Nephron progenitor cell (in vitro differentiated cells): ENCODE measurements around the gene DHRS1.

Experiments used
- DNase-seq: peaks from one replicate; pipeline ENCODE4 v3.0.0; 2021
- H3K27ac Mint-ChIP-seq: 2 replicates; pipeline ENCODE4 v1.8.0; 2021; ENCODE audit warnings: mild to moderate bottlenecking, moderate library complexity, mixed read lengths
- H3K27me3 Mint-ChIP-seq: 2 replicates; pipeline ENCODE4 v1.8.0; 2021; ENCODE audit warnings: mild to moderate bottlenecking, low read depth, mixed read lengths; ENCODE audit not compliant: poor library complexity
- H3K36me3 Mint-ChIP-seq: 2 replicates; pipeline ENCODE4 v1.8.0; 2021; ENCODE audit warnings: low read depth, mixed read lengths
- H3K4me1 Mint-ChIP-seq: 2 replicates; pipeline ENCODE4 v1.8.0; 2021; ENCODE audit warnings: mixed read lengths
- H3K4me3 Mint-ChIP-seq: 2 replicates; pipeline ENCODE4 v1.8.0; 2021; ENCODE audit warnings: mild to moderate bottlenecking, moderate library complexity, mixed read lengths
- H3K9me3 Mint-ChIP-seq: 2 replicates; pipeline ENCODE4 v1.8.0; 2021; ENCODE audit warnings: mild to moderate bottlenecking, moderate library complexity, mixed read lengths
- CTCF ChIP-seq: fragments of 200-600 bp; sonication (generic); IDR thresholded peaks from 2 replicates; pipeline ENCODE4 v1.5.0; 2021; ENCODE audit warnings: antibody characterized with exemption

The DHRS1 gene

GRCh38 chr14:24271834-24272263 is 27.7 kb downstream of the DHRS1 start:
- H3K4me1 Mint-ChIP-seq = peaks cover 22% of the 10 kb centered on the region
- TF ChIP-seq CTCF = no peak
- H3K4me3 Mint-ChIP-seq = peak overlapping the region; percentile 87
- no peak overlapping the region for H3K27ac Mint-ChIP-seq
- no peak for DNase-seq
- peaks cover 9% of the 10 kb centered on the region for H3K27me3 Mint-ChIP-seq
- H3K36me3 Mint-ChIP-seq = peaks cover 5% of the 10 kb centered on the region
- no peaks in the 10 kb centered on the region for H3K9me3 Mint-ChIP-seq

GRCh38 chr14:24271134-24271833 is 28.3 kb downstream of the DHRS1 start, which contains the start of gene RABGGTA:
TSS of gene RABGGTA (minus strand) at chr14:24271597. CDS start at chr14:24271115, 482 bp downstream.
- peaks cover 6% of the 10 kb centered on the region for H3K27me3 Mint-ChIP-seq
- H3K27ac Mint-ChIP-seq = peak within 1 kb of the TSS; percentile 89
- peak; percentile 91 for DNase-seq
- TF ChIP-seq CTCF = peak; percentile 54
- peaks cover 22% of the 10 kb centered on the region for H3K4me1 Mint-ChIP-seq
- no peaks in the 10 kb centered on the region for H3K9me3 Mint-ChIP-seq
- H3K4me3 Mint-ChIP-seq = peak within 1 kb of the TSS; percentile 87
- H3K36me3 Mint-ChIP-seq = peaks cover 10% of the 10 kb centered on the region

GRCh38 chr14:24270537-24271133 is 28.9 kb downstream of the DHRS1 start:
- Mint-ChIP-seq H3K4me1 (peaks cover 22% of the 10 kb centered on the region), H3K4me3 (peak overlapping the region; percentile 87), H3K9me3 (no peaks in the 10 kb centered on the region), H3K27ac (peak overlapping the region; percentile 89), H3K36me3 (peaks cover 10% of the 10 kb centered on the region), H3K27me3 (peaks cover 6% of the 10 kb centered on the region)
- TF ChIP-seq CTCF = no peak
- no peak for DNase-seq

GRCh38 chr14:24269910-24270536 is 29.6 kb downstream of the DHRS1 start:
- no peak overlapping the region for H3K27ac Mint-ChIP-seq
- peak overlapping the region; percentile 87 for H3K4me3 Mint-ChIP-seq
- peaks cover 10% of the 10 kb centered on the region for H3K36me3 Mint-ChIP-seq
- TF ChIP-seq CTCF = no peak
- H3K4me1 Mint-ChIP-seq = peaks cover 22% of the 10 kb centered on the region
- H3K27me3 Mint-ChIP-seq = peaks cover 6% of the 10 kb centered on the region
- H3K9me3 Mint-ChIP-seq = no peaks in the 10 kb centered on the region
- no peak for DNase-seq

GRCh38 chr14:24269368-24269767 is 30.2 kb downstream of the DHRS1 start:
- peaks cover 6% of the 10 kb centered on the region for H3K27me3 Mint-ChIP-seq
- peaks cover 22% of the 10 kb centered on the region for H3K4me1 Mint-ChIP-seq
- no peak for TF ChIP-seq CTCF
- DNase-seq = no peak
- peaks cover 10% of the 10 kb centered on the region for H3K36me3 Mint-ChIP-seq
- H3K27ac Mint-ChIP-seq = peak overlapping the region; percentile 61
- no peaks in the 10 kb centered on the region for H3K9me3 Mint-ChIP-seq
- H3K4me3 Mint-ChIP-seq = no peak overlapping the region
